GM21786 (cell line): ENCODE measurements around the gene GATM.

Source experiments
- ATAC-seq: cut with Tn5 transposase; IDR thresholded peaks from one replicate; pipeline ENCODE4 v1.9.1; 2021; ENCODE audit not compliant: unreplicated experiment

The GATM gene

DNA sequence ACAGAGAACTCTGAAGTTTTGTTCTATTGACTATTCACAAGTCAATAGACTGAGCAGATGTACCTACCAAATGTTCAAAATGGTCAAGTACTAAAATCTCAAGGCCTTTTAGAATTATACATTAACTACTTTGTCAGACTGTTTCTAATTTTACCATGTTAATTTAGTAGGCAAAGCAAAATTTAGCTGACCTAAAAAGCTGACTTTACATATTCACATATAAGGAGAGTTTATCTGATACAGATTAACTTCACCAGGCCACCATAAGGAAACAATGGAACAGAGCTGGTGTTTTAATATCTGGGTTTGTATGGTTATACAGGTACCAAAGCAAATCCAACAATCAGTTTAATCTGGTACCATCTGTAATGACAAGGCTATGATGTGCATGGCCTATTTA is 15.9 kb downstream of the GATM start:
- no peak for ATAC-seq

DNA sequence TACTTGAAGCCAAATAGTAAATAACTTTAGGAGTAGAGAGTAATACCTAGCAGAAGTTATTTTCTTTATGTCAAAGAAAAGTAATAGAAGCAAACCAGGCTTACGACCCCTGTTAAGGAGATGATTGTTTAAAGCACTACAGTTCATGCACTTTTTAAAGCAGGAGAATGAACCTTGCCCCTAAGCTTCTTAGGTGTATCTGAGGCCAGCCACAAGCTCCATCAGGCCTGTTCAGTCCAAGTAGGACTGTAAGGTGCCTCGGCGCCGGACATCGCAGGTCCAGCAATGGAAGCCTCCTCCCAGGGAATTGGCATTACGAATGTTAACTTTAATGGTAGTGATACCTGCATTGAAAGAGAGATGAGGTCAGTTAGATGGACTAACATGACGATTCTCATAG is 16.5 kb downstream of the GATM start:
- ATAC-seq, result no peak

DNA sequence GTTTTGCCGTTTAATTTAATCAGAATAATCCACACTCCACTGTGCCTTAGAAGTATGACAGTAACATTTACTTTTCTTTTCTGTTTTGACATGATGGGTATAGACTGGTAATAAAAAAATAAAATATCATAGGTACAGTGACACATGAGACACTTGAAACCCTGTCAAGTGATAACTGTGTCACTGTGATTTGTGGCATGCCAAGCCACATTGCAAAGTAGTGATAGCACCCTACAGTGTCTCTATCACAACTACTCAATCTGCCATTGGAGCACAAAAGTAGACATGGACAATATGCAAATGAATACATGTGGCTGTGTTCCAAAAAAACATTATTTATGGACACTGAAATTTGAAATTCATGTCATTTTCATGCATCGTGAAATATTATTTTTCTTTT is 22.5 kb downstream of the GATM start:
- ATAC-seq, result no peak

DNA sequence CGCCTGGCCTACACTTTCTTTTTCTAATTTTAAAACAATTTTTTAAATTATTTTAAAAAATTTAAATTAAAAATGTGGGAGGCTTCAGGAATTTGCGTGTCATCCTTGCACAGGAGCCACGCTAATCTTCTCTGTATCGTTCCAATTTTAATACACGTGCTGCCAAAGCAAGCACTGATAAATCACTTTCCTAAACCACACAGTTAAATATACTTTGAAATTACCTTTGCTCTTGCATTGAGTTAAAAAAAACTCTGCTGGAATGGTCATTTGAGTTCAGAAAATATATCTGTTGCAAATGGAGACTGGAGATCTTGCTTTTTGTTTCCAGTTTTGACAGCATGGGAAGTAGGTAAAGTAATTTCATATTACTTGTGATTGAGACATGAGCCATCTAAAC is 23.6 kb downstream of the GATM start:
- no peak for ATAC-seq

DNA sequence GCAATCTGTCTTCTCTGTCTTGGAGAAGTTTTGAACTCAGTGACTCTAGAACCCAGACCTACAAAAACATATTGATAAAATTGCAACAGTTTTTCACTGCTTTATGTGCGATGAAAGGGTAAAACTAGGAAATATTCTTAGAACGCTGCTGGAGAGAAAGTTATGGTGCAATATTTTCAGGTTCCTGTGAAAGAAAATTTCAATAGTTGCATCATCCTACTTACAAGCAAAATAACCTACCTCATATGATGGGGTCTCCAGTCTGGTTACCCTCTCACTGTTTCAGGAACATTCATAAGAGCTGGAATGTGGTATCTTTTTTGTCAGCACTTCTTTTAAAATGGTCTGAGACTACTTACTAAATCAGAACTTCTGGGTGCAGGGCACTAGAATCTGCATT is 27.1 kb downstream of the GATM start:
- ATAC-seq, result no peak

DNA sequence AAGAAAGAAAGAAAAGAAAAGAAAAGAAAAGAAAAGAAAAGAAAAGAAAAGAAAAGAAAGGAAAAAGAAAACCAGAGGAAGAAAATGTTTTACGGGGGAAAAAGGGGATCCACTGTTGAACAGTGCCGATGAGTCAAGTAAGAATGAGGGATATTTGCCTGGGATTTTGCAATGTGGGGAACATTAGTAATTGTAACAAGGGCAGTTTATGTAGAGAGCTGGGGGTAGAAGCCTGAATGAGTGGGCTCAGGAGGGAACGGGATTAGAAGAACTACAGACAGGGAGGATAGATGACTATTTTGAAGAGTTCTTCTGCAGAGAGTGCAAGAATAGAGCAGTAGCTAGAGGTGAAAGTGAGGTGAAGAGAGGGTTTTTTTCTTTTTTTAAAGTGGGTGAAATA is 28.7 kb downstream of the GATM start:
- no peak for ATAC-seq

DNA sequence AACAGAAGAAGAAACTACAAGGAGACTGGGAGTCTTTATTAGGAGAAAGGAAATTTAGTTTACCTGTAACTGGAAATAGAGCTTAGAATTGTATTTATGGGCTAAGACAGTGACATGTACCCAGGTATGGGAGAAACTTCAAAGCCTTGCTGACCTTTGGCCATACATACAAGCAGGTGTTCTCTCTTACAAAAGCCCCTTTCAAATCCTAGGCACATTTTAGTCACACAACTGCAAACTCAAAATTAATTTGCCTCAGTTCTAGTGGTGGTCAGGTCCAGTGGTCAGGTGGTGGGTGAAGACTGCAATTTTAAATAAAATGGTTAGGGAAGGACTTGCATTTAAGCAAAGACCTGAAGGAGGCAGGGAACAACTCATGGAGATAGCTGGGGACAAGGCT is 30.4 kb downstream of the GATM start:
- ATAC-seq, result no peak

DNA sequence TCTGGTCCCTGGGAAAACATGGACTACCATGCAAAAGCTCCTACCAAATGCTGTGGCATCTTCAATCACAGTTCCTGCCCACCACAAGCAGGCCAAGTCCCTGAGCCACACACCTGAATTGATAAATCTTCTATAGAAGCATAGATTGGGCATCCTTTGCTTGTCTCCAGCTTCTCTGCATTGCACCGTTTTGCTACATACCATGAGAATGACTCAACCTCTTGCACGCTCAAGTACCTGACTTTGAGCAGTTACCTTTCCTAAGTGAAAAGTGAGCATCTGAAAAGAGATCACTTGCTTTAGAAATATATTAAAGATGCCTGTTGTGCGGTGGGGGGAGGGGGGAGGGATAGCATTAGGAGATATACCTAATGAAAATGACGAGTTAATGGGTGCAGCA is 31.3 kb downstream of the GATM start:
- no peak for ATAC-seq

DNA sequence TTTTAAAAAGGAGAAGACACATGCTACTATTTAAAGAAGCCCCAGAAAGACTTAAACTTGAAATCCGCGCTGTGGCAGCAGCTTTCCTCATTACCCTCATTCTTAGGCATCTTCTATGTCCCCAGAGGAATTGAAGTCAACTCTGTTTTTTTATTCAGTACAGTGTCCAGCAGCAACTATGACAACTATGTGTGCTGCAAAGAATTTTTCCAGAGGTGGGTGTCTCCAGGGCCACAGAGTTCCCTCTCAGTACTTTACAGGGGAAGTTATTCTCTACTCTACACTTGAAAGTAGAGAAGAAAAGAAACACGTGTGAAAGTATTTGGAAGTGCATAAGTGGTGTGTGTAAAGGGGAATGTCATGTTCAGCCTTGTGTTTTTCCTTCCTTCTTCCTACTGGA is 32.0 kb downstream of the GATM start:
- ATAC-seq, result no peak

DNA sequence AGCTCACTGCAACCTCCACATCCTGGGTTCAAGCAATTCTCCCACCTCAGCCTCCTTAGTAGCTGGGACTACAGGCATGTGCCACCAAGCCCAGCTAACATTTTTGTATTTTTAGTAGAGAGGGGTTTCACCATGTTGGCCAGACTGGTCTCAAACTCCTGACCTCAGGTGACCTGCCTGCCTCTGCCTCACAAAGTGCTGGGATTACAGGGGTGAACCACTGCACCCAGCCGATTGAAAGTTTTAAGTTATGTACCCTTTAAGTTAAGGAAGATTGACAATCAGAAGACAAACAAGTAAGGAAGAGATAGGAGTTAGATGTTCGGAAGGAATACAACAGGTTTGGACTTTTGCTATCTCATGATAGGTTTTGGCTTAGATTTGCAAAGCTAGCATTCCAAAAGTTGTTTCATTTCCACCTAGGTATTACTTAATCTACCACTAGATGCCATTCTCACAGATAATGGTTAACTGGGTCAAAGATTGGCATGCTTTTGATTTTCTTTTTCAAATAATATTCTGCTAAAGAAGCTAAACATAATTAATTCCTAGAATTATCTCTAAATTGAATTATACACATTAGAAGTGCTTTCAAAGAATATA is 35.0 kb downstream of the GATM start:
- ATAC-seq, result no peak

DNA sequence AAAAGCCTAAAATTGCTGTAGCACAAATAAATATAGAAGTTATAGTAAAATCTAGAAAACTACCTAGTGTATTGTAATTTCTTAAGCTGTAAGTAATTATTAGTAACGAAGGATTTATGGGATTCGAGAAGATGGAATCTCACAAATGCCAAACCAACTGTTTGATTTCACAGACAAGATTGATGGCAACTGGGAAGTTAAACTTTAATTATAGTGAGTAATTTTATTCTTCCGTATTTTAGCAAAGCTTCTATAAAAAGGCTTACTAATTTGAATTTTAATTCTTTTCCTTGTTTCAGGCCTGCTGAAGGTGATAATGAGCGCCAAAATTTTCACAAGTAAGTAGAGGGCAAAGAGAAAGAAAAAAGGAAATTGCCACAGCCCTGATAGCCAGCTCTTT is 36.6 kb downstream of the GATM start:
- no peak for ATAC-seq

DNA sequence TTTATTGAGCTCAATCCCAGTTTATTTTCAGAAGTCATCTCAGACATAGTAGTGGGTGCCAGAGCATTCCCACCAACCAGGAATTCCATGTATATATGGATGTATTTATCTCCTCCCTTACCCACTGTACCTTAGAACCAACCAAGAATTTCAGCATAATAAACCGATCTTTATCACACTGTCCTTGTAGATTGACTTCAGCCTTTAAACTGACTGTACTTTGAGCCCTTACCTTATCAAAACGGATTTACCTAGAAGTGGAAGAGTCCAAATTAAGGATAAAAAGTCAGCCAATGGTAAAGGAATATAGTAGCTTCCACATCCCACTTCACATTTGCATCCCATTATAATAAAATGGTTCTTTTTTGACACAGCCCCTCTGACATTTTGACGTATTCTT is 37.9 kb downstream of the GATM start:
- ATAC-seq, result no peak

DNA sequence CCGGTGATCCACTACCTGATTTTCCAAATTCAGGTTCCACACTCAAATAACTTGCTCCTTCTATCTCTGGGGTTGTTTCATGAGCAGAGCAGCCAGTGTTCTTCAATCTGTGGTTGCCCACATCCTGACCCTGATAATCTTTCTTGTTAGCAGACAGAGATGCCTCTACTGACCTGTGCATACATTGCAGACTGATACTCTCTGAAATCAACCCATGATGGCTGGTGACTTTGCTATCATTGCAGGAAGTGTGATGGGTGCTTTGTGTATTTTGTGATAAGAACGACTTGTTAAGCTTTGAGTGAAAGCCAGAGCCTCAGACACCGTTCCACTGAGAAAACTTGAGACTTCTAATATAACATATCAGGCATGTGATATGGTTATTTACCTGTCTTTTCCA is 39.9 kb downstream of the GATM start:
- no peak for ATAC-seq

DNA sequence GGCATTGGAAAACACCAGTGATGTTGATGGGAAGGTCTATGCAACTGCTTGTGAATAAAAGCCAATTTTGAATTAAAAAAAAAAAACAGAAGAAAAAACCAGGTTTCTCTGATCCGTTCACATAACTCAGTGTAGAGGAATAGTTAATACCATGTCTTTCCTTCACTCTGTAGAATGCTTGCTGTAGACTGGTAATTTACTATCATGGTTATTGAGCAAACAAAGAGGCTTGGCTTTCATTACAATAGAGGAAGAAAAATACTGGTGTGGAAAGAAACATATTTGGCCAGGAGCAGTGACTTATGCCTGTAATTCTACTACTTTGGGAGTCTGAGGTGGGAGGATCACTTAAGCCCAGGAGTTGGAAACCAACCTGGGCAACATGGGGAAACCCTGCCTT is 41.1 kb downstream of the GATM start:
- no peak for ATAC-seq

DNA sequence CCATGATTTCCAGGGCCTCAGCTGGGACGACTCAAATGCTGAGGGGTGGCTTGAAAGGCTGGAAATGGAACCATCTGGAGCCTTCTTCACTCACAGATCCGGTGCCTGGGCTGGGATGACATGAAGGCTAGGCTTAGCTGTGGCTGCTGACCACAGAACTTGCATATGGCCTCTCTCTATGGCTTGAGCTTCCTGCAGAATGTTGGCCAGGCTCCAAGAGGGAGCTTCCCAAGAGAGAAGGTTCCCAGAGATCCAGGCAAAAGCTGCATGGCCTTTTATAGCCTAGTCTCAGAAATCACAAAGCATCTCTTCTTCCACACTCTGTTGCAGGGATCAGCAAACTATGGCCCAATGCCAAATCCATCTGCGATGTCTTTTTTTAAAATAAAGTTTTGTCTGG is 44.8 kb downstream of the GATM start:
- no peak for ATAC-seq

DNA sequence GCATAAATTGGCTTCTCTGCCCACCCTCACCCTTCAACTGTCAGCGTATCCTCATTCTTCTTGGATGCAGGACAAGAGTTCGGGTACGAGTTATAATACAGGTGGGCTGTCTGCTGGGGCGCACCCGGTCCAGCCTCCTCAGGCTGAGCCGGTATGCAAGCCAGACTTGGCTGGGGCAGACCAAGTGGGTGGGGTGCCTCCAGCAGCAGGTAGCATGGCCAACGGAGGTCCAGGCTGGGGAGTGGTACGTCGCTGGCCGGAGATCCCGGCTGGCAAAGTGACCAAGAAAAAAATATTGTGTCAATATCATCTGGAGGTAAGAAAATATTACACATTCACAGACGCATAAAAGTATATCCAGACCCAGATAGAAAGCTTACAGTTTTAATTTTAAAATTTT is 45.6 kb downstream of the GATM start:
- no peak for ATAC-seq

DNA sequence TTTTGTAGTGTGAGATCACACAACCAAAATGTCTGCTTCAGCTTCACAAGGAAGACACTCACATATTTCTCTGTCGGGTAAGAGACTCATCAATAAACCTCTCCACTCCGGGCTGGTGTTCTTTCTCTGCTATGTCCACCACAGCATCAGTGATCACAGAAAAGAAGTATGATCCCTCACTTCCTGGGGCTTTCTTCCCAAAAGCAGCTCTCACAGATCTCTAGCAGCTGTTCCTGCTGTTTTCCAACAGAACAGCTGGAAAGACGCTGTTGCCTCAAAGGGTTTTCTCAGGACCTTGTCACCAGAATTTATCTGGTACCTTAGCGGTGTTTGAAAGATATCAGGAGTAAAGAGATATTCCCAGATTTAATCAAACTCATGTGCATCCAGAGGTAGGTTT is 46.4 kb downstream of the GATM start:
- ATAC-seq, result no peak

DNA sequence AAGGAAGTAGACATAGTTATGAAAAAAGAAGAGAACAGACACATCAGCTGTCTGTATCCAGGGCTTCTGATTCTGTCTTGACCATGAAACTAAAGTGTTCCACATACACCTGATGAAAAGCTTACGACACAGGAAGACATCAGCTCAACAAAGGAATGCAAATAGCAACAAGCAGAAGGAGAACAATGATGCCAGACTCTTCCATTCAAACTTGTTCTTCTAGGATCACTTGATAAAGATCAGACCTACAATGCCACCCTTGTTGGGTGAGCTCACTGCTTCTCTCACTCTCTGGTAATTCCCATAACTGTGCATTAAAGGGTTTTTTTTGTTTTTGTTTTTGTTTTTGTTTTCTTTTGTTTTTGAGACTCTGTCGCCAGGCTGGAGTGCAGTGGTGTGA is 49.7 kb downstream of the GATM start:
- no peak for ATAC-seq

DNA sequence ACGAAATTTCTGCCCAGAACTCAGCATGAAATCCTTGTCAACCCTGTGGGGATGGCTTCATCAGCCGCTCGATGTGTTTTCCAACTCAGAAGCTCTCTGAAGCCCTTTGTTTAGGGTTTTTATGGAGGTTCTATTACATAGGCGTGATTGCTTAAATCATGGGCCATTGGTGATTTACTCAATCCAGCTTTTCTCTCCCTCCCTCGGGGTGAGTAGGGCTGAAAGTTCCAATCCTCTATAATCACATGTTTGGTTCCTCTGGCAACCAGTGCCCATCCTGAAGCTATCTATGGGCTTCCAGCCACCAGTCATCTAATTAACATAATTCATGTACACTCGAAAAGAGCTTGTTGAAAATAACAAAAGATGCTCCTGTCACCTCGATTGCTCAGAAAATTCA is 51.6 kb downstream of the GATM start:
- ATAC-seq, result no peak

DNA sequence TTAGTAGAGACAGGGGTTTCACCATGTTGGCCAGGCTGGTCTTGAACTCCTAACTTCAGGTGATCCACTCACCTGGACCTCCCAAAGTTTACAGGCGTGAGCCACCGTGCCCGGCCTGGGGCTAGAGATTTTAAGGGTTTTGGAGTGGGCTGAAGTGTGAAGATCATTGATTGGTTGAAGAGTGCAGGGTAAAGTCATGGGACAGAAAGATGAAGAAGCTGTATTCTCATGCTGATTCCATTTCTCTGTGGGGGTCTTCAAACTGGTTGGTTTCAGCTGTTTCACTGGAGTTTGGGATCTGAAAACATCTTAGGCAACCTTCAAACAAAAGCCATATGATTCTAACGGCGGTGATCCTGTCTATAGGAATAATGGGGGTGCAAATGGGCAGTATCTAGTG is 52.1 kb downstream of the GATM start:
- no peak for ATAC-seq

DNA sequence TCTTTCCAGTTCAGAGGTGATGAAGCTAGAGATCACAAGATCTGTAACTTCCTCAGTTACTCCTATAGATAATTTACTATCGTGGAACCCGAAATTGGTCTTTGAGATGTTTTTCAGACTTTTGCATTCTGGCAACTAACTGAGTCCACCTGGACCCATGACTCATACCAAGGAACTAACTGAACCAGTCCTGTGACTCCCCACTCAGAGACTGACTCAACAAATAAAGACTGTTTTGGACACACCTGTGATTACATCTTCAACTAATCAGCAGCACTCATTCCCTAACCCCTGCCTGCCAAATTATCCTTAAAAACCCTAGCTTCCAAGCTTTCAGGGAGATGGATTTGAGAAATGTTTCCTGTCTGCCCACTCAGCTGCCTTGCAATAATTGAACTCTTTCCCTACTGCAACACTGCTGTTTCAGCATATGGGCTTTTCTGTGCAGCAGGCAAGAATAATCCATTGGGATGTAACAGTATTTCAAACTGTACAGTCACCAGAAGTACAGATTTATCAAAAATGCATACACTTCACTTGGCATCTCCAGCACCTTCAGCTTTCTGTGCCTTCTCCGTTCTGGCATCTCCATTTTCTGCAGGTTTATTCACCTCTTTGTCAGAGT is 57.7 kb downstream of the GATM start:
- ATAC-seq, result no peak

DNA sequence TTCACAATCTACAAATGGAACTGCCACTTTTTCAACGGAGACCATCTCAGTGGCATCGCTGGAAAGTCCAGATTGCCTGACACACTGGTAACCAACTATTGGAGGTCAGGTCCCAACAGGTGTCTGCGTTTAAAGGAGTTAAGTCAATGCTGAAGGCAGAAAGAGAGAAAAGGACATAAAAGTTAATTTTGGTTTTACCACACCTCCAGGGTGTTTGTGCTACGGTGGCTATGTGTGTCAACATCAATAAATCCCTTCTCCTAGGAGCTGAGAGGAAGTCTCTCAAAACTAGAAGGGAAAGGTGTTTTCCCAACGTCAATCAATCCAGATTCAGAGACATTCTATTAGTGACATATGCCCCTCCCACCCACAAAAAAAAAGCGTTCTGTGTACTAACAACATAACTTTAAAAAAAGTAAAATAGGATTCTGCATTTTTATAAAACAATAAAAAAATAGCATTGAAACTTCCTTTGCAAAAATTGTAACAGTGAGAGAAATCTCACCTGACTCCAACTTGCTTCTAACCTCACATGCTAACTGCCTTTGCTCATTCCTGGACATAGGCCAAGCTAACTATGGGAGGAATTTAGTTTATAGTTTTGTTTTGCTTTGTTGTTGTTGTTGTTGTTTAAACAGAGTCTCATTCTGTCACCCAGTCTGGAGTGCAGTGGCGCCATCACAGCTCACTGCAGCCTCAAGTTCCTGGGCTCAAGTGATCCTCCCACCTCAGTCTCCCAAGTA is 58.7 kb downstream of the GATM start:
- ATAC-seq, result no peak

DNA sequence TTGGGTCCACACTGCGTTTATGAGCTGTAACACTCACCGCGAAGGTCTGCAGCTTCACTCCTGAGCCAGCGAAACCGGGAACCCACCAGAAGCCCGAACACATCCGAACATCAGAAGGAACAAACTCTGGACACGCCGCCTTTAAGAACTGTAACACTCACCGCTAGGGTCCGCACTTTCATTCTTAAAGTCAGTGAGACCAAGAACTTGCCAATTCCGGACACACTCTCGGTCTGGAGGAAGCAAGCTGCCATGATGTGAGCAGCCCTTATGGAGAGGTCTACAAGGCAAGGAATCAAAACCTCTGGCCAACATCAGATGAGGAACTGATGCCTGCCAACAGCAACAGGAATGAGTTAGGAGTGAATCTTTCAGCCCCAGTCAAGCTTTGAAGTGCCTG is 63.4 kb downstream of the GATM start:
- no peak for ATAC-seq
